A673 (cell line): ENCODE data around the gene JAML. TPM values are rescaled to one million over a fixed set of nuclear protein-coding genes. Genes with fewer than 3 reads are reported as not detected.

ENCODE experiments used
- BruUV-seq: library from RNA; stranded (reverse); fragments of 400-500 nt; replicated peaks from 2 replicates; lab custom pipeline; 2021; lab: Mats Ljungman, UMichigan
- CTCF ChIA-PET: fragments of 300-600 bp; sonication (Branson Sonifier 250); formaldehyde crosslinking; loops from one replicate; lab custom pipeline; 2022; ENCODE audit warnings: antibody characterized with exemption; lab: Charles Lee
- POLR2A ChIA-PET: fragments of 300-600 bp; sonication (Branson Sonifier 250); formaldehyde crosslinking; loops from one replicate; lab custom pipeline; 2022; ENCODE audit warnings: antibody characterized with exemption; ENCODE audit not compliant: low non-redundant PET; lab: Charles Lee
- DNase-seq: peaks from one replicate; pipeline ENCODE4 v3.0.0-alpha.2; 2015; ENCODE audit warnings: low spot score
- H3K27ac ChIP-seq: fragments of 200-600 bp; sonication (generic); 2 replicates; pipeline ENCODE4 v1.5.1; 2016; ENCODE audit warnings: mixed run types, low read depth, mild to moderate bottlenecking, mixed read lengths, antibody characterized with exemption, low read length; ENCODE audit not compliant: poor library complexity, severe bottlenecking
- H3K27me3 ChIP-seq: fragments of 200-600 bp; sonication (generic); replicated peaks from 2 replicates; pipeline ENCODE4 v1.6.1; 2017; ENCODE audit warnings: mixed run types, low read depth, mild to moderate bottlenecking, mixed read lengths, antibody characterized with exemption, low read length; ENCODE audit not compliant: insufficient read depth, poor library complexity
- H3K36me3 ChIP-seq: fragments of 200-600 bp; sonication (generic); 2 replicates; pipeline ENCODE4 v1.6.1; 2016; ENCODE audit warnings: mixed run types, mild to moderate bottlenecking, mixed read lengths, antibody characterized with exemption, low read length; ENCODE audit not compliant: insufficient read depth, poor library complexity, severe bottlenecking
- H3K4me1 ChIP-seq: fragments of 200-600 bp; sonication (generic); 2 replicates; pipeline ENCODE4 v1.6.1; 2017; ENCODE audit warnings: mixed run types, mild to moderate bottlenecking, mixed read lengths, antibody characterized with exemption, low read length; ENCODE audit not compliant: insufficient read depth, poor library complexity, severe bottlenecking
- H3K4me3 ChIP-seq: fragments of 200-600 bp; sonication (generic); 2 replicates; pipeline ENCODE4 v1.5.1; 2016; ENCODE audit warnings: low read depth, mixed run types, mild to moderate bottlenecking, mixed read lengths, low read length; ENCODE audit not compliant: poor library complexity, severe bottlenecking
- H3K9me3 ChIP-seq: fragments of 200-600 bp; sonication (generic); 2 replicates; pipeline ENCODE4 v1.6.1; 2016; ENCODE audit warnings: mixed run types, low read depth, mild to moderate bottlenecking, mixed read lengths, antibody characterized with exemption, low read length; ENCODE audit not compliant: poor library complexity, severe bottlenecking
- CTCF ChIP-seq: fragments of 300-800, 200-600 bp; sonication (generic); conservative IDR thresholded peaks from 2 replicates; pipeline ENCODE4 v1.5.1; 2017; ENCODE audit warnings: low read depth, mild to moderate bottlenecking, antibody characterized with exemption, low read length, moderate library complexity, mixed read lengths
- EZH2 ChIP-seq: fragments of 200-600 bp; sonication (generic); IDR thresholded peaks from 2 replicates; pipeline ENCODE4 v1.6.1; 2017; ENCODE audit warnings: borderline replicate concordance, low read depth, mild to moderate bottlenecking, mixed read lengths, antibody characterized with exemption, low read length; ENCODE audit not compliant: poor library complexity, severe bottlenecking
- intact Hi-C: fragments of 100-400 bp; cut with micrococcal nuclease; formaldehyde crosslinking; loops from one replicate; pipeline ENCODE4 v1.10.0; 2022; ENCODE audit not compliant: unreplicated experiment
- total RNA-seq: library from RNA; stranded (reverse); gene quantifications from 2 replicates; pipeline ENCODE4 v1.2.3, GENCODE V29; 2021

Gene JAML
- total RNA-seq, 1 experiment from 2014 or later, result not detected

DNA sequence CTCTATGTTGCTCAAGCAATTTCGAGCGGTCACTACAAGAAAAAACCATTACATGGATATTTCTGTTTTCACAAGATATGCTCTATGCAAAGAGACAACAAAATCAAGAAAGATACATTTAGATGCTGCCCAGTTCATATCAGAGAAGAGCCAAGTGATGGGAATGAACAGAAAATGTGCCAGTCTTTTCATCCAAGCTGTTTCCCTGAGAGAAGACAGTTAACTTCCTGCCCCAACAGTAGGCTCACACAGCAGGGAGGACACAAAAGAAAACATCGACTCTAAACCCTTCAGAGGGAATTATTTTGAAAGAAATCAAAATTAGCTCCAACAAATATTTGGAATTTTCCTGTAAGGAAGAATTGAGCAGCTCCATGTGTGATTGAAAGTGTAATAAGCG, 11.6 kb downstream of the JAML start:
- DNase-seq, result no peak
- Histone ChIP-seq H3K4me3 (no peak overlapping the region), H3K4me1 (no peaks in the 10 kb centered on the region), H3K9me3 (no peaks in the 10 kb centered on the region), H3K36me3 (no peaks in the 10 kb centered on the region), H3K27me3 (peaks cover 66% of the 10 kb centered on the region), H3K27ac (no peak overlapping the region)
- intact Hi-C loops, result no loop called here
- ChIA-PET POLR2A (no interaction called here), CTCF (no interaction called here)
- TF ChIP-seq CTCF, result no peak
- no peak for TF ChIP-seq EZH2
- no TSS peak for BruUV-seq

GRCh38 chr11:118212781-118213191, 12.0 kb downstream of the JAML start:
- TF ChIP-seq EZH2 (no peak), CTCF (no peak)
- ChIA-PET CTCF (no interaction called here), POLR2A (no interaction called here)
- BruUV-seq, result no TSS peak
- intact Hi-C loops, result no loop called here
- no peak overlapping the region for H3K4me3 ChIP-seq
- H3K27ac ChIP-seq, result no peak overlapping the region
- no peaks in the 10 kb centered on the region for H3K4me1 ChIP-seq
- peaks cover 69% of the 10 kb centered on the region for H3K27me3 ChIP-seq
- no peaks in the 10 kb centered on the region for H3K36me3 ChIP-seq
- DNase-seq, result no peak
- H3K9me3 ChIP-seq, result no peaks in the 10 kb centered on the region

DNA sequence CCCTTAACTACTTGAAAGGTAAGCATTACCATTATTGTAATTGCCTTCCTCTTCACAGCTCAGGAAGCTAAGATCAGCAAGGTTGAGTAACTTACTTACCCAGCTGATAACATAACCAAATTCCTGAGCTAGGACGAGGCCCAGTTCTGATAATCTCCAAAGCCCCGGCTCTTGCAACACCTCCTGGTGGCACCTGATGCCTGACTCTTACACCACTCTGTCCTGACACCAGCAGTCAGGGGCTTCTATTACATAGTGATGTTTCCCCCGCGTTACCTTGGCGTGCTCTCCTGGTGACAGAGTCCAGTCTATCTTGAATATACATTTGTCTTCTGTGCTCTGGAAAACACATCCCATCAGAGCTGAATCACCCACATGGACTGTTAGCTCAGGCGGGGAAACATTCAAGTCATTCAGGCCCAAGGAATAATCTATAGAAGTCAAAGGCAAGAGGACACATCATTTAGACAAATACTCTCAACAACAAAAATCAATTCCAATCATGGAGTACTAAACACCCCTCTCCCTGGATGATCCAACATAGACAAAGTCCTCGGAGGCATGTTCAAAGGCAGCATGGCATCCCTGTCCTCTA, 12.6 kb downstream of the JAML start:
- intact Hi-C loops, result no loop called here
- no peaks in the 10 kb centered on the region for H3K9me3 ChIP-seq
- no TSS peak for BruUV-seq
- no peak for DNase-seq
- TF ChIP-seq CTCF (no peak), EZH2 (no peak)
- no peaks in the 10 kb centered on the region for H3K36me3 ChIP-seq
- H3K27me3 ChIP-seq, result peaks cover 75% of the 10 kb centered on the region
- CTCF ChIA-PET, result no interaction called here
- no peaks in the 10 kb centered on the region for H3K4me1 ChIP-seq
- no peak overlapping the region for H3K27ac ChIP-seq
- H3K4me3 ChIP-seq, result no peak overlapping the region
- POLR2A ChIA-PET, result no interaction called here
